Gastrocnemius medialis (tissue), 4 donors: ENCODE data around the gene TANC1. TPM values are rescaled to one million over a fixed set of nuclear protein-coding genes. Genes with fewer than 3 reads are reported as not detected.

Experiments used
- ATAC-seq, 2 donors: fragments of 150-250 bp; one replicate each; pipeline ENCODE4 v1.9.1; 2016
- DNase-seq, 2 donors: peaks; one replicate each; pipeline ENCODE4 v3.0.0-alpha.2; 2019
- H3K27ac ChIP-seq, 4 donors: fragments of 200-600 bp; sonication (generic); 1 replicate in 1 of 4; 2 replicates in 3 of 4; pipeline ENCODE4 v1.5.1; 2016 to 2018; ENCODE audit warnings: mild to moderate bottlenecking in 2 of 4, moderate library complexity in 1 of 4
- H3K27me3 ChIP-seq, 3 donors: fragments of 200-600 bp; sonication (generic) in 2 of 3; 1 replicate in 1 of 3; 2 replicates in 2 of 3; pipeline versions ENCODE4 v1.5.1 to v1.6.0; 2016 to 2019; ENCODE audit warnings: mild to moderate bottlenecking in 1 of 3, moderate library complexity in 1 of 3
- H3K36me3 ChIP-seq, 2 donors: fragments of 200-600 bp; sonication (generic) in 1 of 2; one replicate each; pipeline ENCODE4 v1.5.1; 2017 to 2018
- H3K4me1 ChIP-seq, 2 donors: fragments of 200-600 bp; sonication (generic) in 1 of 2; one replicate each; pipeline ENCODE4 v1.5.1; 2016 to 2017; ENCODE audit warnings: mild to moderate bottlenecking in 2 of 2
- H3K4me3 ChIP-seq, 4 donors: fragments of 200-600 bp; sonication (generic) in 3 of 4; 1 replicate in 1 of 4; 2 replicates in 3 of 4; pipeline ENCODE4 v1.5.1; 2016 to 2019; ENCODE audit warnings: mild to moderate bottlenecking in 2 of 4
- H3K9me3 ChIP-seq, 3 donors: fragments of 200-600 bp; sonication (generic) in 2 of 3; 1 replicate in 1 of 3; 2 replicates in 2 of 3; pipeline ENCODE4 v1.5.1; 2016 to 2019
- POLR2A ChIP-seq, 2 donors: fragments of 450-650 bp; IDR thresholded peaks; one replicate each; pipeline ENCODE4 v1.6.1; 2017; ENCODE audit warnings: antibody characterized with exemption in 2 of 2, mild to moderate bottlenecking in 2 of 2, moderate library complexity in 2 of 2
- in situ Hi-C, 4 donors: fragments of 200-750 bp; cut with MboI; loops; one replicate each; pipeline versions ENCODE4 v1.15.0 to v1.8.0; 2017; ENCODE audit warnings: low sequenced_read_pairs in 4 of 4
- intact Hi-C: fragments of 100-400 bp; cut with DNase I; formaldehyde crosslinking; loops from one replicate; pipeline ENCODE4 v1.15.1; 2023; ENCODE audit warnings: low total_unique reads
- total RNA-seq, 4 donors: library from RNA; depleted of rRNA; stranded (reverse); fragments of >200 nt; gene quantifications; one replicate each; pipeline versions ENCODE4 v1.1.0 to v1.2.3, GENCODE V29; 2016
- TF ChIP-seq, protein P1 (sequence below), 5 experiments: fragments of 450-650 bp in 3 of 5; fragments of 200-600 bp in 2 of 5; sonication (generic) in 2 of 5; IDR thresholded peaks in 4 of 5; conservative IDR thresholded peaks in 1 of 5; 1 replicate in 4 of 5; 2 replicates in 1 of 5; pipeline ENCODE4 v1.5.1; 2016 to 2019; ENCODE audit warnings: antibody characterized with exemption in 5 of 5, mild to moderate bottlenecking in 3 of 5, moderate library complexity in 3 of 5

Gene TANC1
- total RNA-seq, 4 donors from 2014 or later: 5.1 to 9.9 (median 5.4) TPM

DNA sequence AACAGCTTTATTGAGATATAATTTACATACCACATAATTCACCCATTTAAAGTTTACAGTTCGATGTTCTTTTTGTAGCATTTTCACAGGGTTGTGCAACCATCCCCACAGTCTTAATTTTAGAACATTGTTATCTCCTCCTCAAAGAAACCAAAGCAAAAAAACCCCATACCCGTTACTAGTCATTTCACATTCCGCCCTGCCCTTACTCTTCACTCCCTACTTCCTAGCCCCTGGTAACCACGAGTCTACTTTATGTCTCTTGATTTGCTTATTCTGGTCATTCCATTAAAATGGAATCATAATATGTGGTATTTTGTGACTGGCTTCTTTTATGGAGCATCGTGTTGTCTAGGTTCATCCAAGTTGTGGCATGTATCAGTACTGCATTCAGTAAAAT lies 137.7 kb downstream of the TANC1 start:
- intact Hi-C loops: no loop called here
- no peak for DNase-seq
- H3K9me3 ChIP-seq: no peaks in the 10 kb centered on the region

DNA sequence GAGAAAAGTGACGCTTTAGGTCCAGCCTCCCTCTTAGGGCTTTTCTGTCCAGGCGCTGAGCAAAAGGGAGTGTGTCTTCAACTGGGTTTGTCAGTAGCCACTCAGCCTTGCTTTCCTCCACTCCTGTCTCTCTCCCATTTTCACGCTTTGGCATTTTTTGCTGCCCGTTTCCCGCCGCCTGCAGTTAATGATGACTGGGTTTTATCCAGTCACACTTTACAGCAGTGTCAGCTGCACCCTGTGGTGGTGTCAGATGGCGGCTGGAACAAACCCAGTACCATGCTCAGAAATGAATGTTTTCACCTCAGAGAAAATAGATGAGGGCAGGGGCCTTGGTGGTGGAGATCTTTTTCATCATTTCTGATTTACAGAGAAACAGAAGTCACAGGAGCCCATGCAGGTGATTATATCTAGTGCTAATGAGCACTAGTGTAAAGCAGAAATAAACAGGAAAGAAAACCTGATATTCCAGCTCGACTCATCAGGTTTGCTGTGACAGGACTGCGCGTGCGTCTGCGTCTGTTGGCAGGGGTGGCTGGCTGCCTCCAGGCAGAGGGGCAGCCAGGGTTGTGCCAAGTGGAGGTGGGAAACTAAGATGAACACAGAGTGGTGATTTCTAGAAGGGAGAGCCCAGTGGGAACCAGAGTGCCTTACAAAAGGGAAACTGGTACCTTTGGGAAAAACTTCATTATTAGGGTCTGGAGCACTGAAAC lies 139.9 kb downstream of the TANC1 start:
- H3K4me3 ChIP-seq: no peak overlapping the region
- H3K27me3 ChIP-seq: peaks cover 0 to 3% (median 0%) of the 10 kb centered on the region in 3 donors
- DNase-seq (no peak), ATAC-seq (no peak)
- no peaks in the 10 kb centered on the region for H3K36me3 ChIP-seq
- no peak overlapping the region for H3K27ac ChIP-seq
- intact Hi-C loops: no loop called here
- in situ Hi-C loops: no loop called here
- TF ChIP-seq, protein P1, sequence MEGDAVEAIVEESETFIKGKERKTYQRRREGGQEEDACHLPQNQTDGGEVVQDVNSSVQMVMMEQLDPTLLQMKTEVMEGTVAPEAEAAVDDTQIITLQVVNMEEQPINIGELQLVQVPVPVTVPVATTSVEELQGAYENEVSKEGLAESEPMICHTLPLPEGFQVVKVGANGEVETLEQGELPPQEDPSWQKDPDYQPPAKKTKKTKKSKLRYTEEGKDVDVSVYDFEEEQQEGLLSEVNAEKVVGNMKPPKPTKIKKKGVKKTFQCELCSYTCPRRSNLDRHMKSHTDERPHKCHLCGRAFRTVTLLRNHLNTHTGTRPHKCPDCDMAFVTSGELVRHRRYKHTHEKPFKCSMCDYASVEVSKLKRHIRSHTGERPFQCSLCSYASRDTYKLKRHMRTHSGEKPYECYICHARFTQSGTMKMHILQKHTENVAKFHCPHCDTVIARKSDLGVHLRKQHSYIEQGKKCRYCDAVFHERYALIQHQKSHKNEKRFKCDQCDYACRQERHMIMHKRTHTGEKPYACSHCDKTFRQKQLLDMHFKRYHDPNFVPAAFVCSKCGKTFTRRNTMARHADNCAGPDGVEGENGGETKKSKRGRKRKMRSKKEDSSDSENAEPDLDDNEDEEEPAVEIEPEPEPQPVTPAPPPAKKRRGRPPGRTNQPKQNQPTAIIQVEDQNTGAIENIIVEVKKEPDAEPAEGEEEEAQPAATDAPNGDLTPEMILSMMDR (IDR thresholded peaks at IDR 0.05 in 4 of 5, conservative IDR thresholded peaks at IDR 0.05 in 1 of 5): no peak
- no peak for TF ChIP-seq POLR2A (IDR thresholded peaks at IDR 0.05)
- H3K4me1 ChIP-seq: no peaks in the 10 kb centered on the region
- H3K9me3 ChIP-seq: no peaks in the 10 kb centered on the region

More for the DNA sequence above, 137.7 kb downstream of the TANC1 start:
- in situ Hi-C loops: no loop called here
- no peak for ATAC-seq
- Histone ChIP-seq H3K27me3 (peaks cover 0 to 3% (median 0%) of the 10 kb centered on the region in 3 donors), H3K4me3 (no peak overlapping the region), H3K36me3 (no peaks in the 10 kb centered on the region), H3K4me1 (no peaks in the 10 kb centered on the region), H3K27ac (no peak overlapping the region)
- TF ChIP-seq POLR2A (IDR thresholded peaks at IDR 0.05): no peak
- TF ChIP-seq, protein P1 (IDR thresholded peaks at IDR 0.05 in 4 of 5, conservative IDR thresholded peaks at IDR 0.05 in 1 of 5): no peak

DNA sequence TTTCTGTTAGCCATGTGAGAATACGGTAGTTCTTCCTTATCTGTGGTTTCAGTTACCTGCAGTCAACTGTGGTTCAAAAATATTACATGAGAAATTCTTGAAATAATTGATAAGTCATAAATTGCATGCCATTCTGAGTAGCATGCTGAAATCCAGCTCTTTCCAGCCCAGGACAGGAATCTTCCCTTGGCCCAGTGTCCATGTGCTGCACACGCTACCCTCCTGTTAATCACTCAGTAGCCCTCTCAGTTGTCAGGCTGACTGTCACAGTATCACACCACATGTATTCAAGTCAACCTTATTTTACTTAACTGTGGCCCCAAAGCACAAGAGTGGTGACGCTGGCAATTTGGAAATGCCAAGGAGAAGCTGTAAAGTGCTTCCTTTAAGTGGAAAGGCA lies 141.1 kb downstream of the TANC1 start:
- no peak for ATAC-seq
- intact Hi-C loops: no loop called here
- no peaks in the 10 kb centered on the region for H3K36me3 ChIP-seq
- no peak overlapping the region for H3K27ac ChIP-seq
- in situ Hi-C loops: no loop called here
- no peaks in the 10 kb centered on the region for H3K9me3 ChIP-seq
- TF ChIP-seq POLR2A (IDR thresholded peaks at IDR 0.05): no peak
- TF ChIP-seq, protein P1 (IDR thresholded peaks at IDR 0.05 in 4 of 5, conservative IDR thresholded peaks at IDR 0.05 in 1 of 5): no peak
- no peak overlapping the region for H3K4me3 ChIP-seq
- no peaks in the 10 kb centered on the region for H3K4me1 ChIP-seq
- DNase-seq: no peak
- peaks cover 0 to 3% (median 0%) of the 10 kb centered on the region in 3 donors for H3K27me3 ChIP-seq

DNA sequence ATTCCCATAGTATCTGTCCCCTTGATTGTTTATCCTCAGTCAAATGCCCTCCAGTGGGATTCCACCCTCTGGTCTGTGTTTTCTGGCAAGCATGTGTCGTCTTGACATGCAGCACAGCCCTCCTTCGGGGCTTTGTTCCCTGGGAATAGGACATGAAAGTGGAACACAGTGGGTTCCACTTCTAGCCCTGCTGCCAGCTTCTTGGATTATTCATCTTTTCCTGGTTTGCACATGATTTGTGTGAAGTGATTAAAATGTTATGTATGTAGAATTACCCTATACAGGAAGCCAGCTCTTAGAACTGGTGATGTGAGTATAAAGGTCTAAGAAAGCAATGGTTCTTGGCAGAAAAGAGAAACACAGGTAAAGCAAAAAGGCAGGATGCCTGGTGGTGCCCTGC lies 142.3 kb downstream of the TANC1 start:
- in situ Hi-C loops (no loop called here), intact Hi-C loops (no loop called here)
- Histone ChIP-seq H3K27me3 (peaks cover 0 to 3% (median 0%) of the 10 kb centered on the region in 3 donors), H3K4me1 (no peaks in the 10 kb centered on the region), H3K36me3 (no peaks in the 10 kb centered on the region), H3K9me3 (no peaks in the 10 kb centered on the region), H3K4me3 (no peak overlapping the region), H3K27ac (no peak overlapping the region)
- DNase-seq: no peak
- ATAC-seq: no peak
- TF ChIP-seq, protein P1 (IDR thresholded peaks at IDR 0.05 in 4 of 5, conservative IDR thresholded peaks at IDR 0.05 in 1 of 5): no peak
- TF ChIP-seq POLR2A (IDR thresholded peaks at IDR 0.05): no peak
